ENCODE results near the gene SCRN3. TPM values are rescaled to one million over a fixed set of nuclear protein-coding genes. Genes with fewer than 3 reads are reported as not detected.
"Not testable (repeated sequence)": the region's sequence is repeated elsewhere in the genome, so short reads cannot be mapped to it uniquely, and the experiment has no call there.

The SCRN3 gene
- total RNA-seq = 15.7 TPM

- intact Hi-C loops (cut with DNase I) = no loop called here
- peak within 1 kb of the TSS; percentile 88 for H3K27ac ChIP-seq
- peaks cover 33% of the 10 kb centered on the region for H3K4me1 ChIP-seq
- TF ChIP-seq POLR2A (IDR thresholded peaks at IDR 0.05) = no peak
- peak; percentile 62 to 75 for TF ChIP-seq POLR2AphosphoS5 (IDR thresholded peaks at IDR 0.05; ENCODE audit: insufficient read depth in 1 of 2, low read depth in 1 of 2)
- TF ChIP-seq CTCF (IDR thresholded peaks at IDR 0.05) = no peak
- no peaks in the 10 kb centered on the region for H3K27me3 ChIP-seq
- DNase-seq (ENCODE audit: extremely low spot score in 2 of 2) = peak in 1 of 2 donors; percentile 88
- H3K9me3 ChIP-seq = no peaks in the 10 kb centered on the region
- no peaks in the 10 kb centered on the region for H3K36me3 ChIP-seq
- peak within 1 kb of the TSS; percentile 75 to 79 for H3K4me3 ChIP-seq
Observed at GRCh38 chr2:174395284-174395968, at the start of gene SCRN3. TSS of gene SCRN3 (plus strand) at chr2:174395730. CDS start at chr2:174398284, 2,554 bp downstream.

GRCh38 chr2:174350018-174350417, 45.5 kb upstream of the SCRN3 start:
- no peaks in the 10 kb centered on the region for H3K9me3 ChIP-seq
- no peak overlapping the region for H3K27ac ChIP-seq
- intact Hi-C loops (cut with DNase I) = no loop called here
- peaks cover 0 to 19% of the 10 kb centered on the region in 2 donors for H3K36me3 ChIP-seq
- TF ChIP-seq POLR2AphosphoS5 (IDR thresholded peaks at IDR 0.05; ENCODE audit: insufficient read depth in 1 of 2, low read depth in 1 of 2) (no peak), POLR2A (IDR thresholded peaks at IDR 0.05) (no peak), CTCF (IDR thresholded peaks at IDR 0.05) (no peak)
- no peak overlapping the region for H3K4me3 ChIP-seq
- H3K4me1 ChIP-seq = no peaks in the 10 kb centered on the region
- no peaks in the 10 kb centered on the region for H3K27me3 ChIP-seq
- DNase-seq (ENCODE audit: extremely low spot score in 2 of 2) = no peak

GRCh38 chr2:174350593-174351181, 44.8 kb upstream of the SCRN3 start:
- DNase-seq (ENCODE audit: extremely low spot score in 2 of 2) = no peak
- H3K4me1 ChIP-seq = no peaks in the 10 kb centered on the region
- H3K27me3 ChIP-seq = no peaks in the 10 kb centered on the region
- no peaks in the 10 kb centered on the region for H3K9me3 ChIP-seq
- intact Hi-C loops (cut with DNase I) = no loop called here
- H3K4me3 ChIP-seq = no peak overlapping the region
- H3K27ac ChIP-seq = no peak overlapping the region
- TF ChIP-seq POLR2AphosphoS5 (IDR thresholded peaks at IDR 0.05; ENCODE audit: insufficient read depth in 1 of 2, low read depth in 1 of 2) = no peak
- H3K36me3 ChIP-seq = peaks cover 0 to 19% of the 10 kb centered on the region in 2 donors

GRCh38 chr2:174353004-174353403, 42.5 kb upstream of the SCRN3 start:
- no peaks in the 10 kb centered on the region for H3K27me3 ChIP-seq
- no peak overlapping the region for H3K27ac ChIP-seq
- intact Hi-C loops (cut with DNase I) = no loop called here
- DNase-seq (ENCODE audit: extremely low spot score in 2 of 2) = no peak
- H3K4me1 ChIP-seq = no peaks in the 10 kb centered on the region
- H3K4me3 ChIP-seq = no peak overlapping the region
- H3K9me3 ChIP-seq = no peaks in the 10 kb centered on the region
- H3K36me3 ChIP-seq = peaks cover 0 to 14% of the 10 kb centered on the region in 2 donors
- no peak for TF ChIP-seq CTCF (IDR thresholded peaks at IDR 0.05)
- no peak for TF ChIP-seq POLR2AphosphoS5 (IDR thresholded peaks at IDR 0.05; ENCODE audit: insufficient read depth in 1 of 2, low read depth in 1 of 2)
- TF ChIP-seq POLR2A (IDR thresholded peaks at IDR 0.05) = no peak

GRCh38 chr2:174356347-174356746, 39.2 kb upstream of the SCRN3 start:
- Histone ChIP-seq H3K9me3 (no peaks in the 10 kb centered on the region), H3K4me3 (no peak overlapping the region), H3K27ac (no peak overlapping the region), H3K36me3 (no peaks in the 10 kb centered on the region), H3K27me3 (no peaks in the 10 kb centered on the region), H3K4me1 (no peaks in the 10 kb centered on the region)
- intact Hi-C loops (cut with DNase I) = no loop called here
- DNase-seq (ENCODE audit: extremely low spot score in 2 of 2) = no peak
- no peak for TF ChIP-seq POLR2A (IDR thresholded peaks at IDR 0.05)
- no peak for TF ChIP-seq POLR2AphosphoS5 (IDR thresholded peaks at IDR 0.05; ENCODE audit: insufficient read depth in 1 of 2, low read depth in 1 of 2)
- TF ChIP-seq CTCF (IDR thresholded peaks at IDR 0.05) = no peak

- H3K27ac ChIP-seq; intact Hi-C loops (cut with DNase I): not testable (repeated sequence)
- peaks cover 0 to 13% of the 10 kb centered on the region in 2 donors for H3K36me3 ChIP-seq
Observed at GRCh38 chr2:174359663-174360062, 35.9 kb upstream of the SCRN3 start.

More at GRCh38 chr2:174359663-174360062, 35.9 kb upstream of the SCRN3 start:
- not testable (repeated sequence) for H3K4me3 ChIP-seq; H3K9me3 ChIP-seq; H3K4me1 ChIP-seq; H3K27me3 ChIP-seq; DNase-seq (ENCODE audit: extremely low spot score in 2 of 2)

Data from vagina (tissue), 2 donors.